HS-27A (cell line): ENCODE measurements around the gene CLIC5.

Experiments
- DNase-seq: peaks from one replicate; pipeline ENCODE4 v3.0.0-alpha.2; 2012; ENCODE audit warnings: low read depth, missing footprints

Gene CLIC5

DNA sequence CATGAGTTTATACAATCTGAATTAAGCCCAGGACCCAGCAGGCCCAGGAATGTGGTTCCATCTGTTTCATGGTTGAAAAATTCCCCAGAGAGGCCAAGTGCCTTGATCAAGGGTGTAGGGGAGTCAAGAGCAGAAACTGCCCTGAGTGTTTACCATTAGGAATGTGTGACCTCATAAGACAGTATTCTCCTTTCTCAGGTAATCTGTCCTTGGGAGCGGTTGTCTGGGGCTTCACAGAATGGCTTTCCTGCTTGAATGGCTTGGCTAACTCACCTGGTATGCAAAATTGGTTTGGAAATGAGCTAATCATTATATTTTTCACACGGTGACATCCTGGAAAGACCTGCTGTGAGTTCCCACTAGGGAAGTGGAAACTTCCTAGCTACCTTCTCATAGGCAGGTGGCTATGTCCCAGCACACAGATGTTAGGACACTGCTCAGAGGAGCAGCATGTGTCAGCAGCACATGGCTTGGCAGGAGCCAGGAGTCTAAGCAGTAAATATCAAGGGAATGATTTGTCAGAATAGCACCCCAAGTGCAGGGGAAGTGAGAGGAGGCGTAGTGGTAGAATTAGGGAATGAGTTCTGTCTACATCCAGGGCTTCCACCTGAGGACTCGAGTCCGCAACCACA lies 17.7 kb downstream of the CLIC5 start:
- no peak for DNase-seq

- DNase-seq, result no peak
Observed at GRCh38 chr6:45991189-45991588, 24.5 kb downstream of the CLIC5 start.

- DNase-seq, result no peak
Observed at GRCh38 chr6:45990162-45990561, 25.5 kb downstream of the CLIC5 start.

DNA sequence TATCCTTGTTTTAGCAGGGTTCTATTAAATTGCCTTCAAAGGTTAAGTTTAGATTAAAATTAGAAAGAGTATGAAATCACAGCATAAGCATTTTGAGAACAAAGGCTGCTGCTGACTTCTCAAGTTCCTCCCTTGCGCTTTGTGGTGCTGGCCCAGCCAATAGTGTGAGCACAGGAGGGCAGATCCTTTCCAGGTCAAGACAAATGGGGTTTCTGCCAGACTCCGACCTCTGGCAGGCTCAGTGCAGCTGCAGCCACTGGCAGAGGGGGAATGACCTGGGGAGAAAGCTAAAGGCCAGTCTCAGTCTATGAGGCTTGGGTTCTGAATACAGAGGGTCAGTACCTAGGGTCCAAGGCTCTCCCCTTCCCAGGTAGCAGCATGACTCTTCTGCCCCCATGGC lies 27.0 kb downstream of the CLIC5 start:
- no peak for DNase-seq

- no peak for DNase-seq
Observed at GRCh38 chr6:45987856-45988255, 27.8 kb downstream of the CLIC5 start.

GRCh38 chr6:45986746-45987274 lies 28.9 kb downstream of the CLIC5 start:
- DNase-seq, result no peak

- DNase-seq, result no peak
Observed at GRCh38 chr6:45984788-45985425, 30.8 kb downstream of the CLIC5 start.

GRCh38 chr6:45984347-45984746 lies 31.3 kb downstream of the CLIC5 start:
- no peak for DNase-seq

GRCh38 chr6:45983062-45983461 lies 32.6 kb downstream of the CLIC5 start:
- DNase-seq, result no peak

DNA sequence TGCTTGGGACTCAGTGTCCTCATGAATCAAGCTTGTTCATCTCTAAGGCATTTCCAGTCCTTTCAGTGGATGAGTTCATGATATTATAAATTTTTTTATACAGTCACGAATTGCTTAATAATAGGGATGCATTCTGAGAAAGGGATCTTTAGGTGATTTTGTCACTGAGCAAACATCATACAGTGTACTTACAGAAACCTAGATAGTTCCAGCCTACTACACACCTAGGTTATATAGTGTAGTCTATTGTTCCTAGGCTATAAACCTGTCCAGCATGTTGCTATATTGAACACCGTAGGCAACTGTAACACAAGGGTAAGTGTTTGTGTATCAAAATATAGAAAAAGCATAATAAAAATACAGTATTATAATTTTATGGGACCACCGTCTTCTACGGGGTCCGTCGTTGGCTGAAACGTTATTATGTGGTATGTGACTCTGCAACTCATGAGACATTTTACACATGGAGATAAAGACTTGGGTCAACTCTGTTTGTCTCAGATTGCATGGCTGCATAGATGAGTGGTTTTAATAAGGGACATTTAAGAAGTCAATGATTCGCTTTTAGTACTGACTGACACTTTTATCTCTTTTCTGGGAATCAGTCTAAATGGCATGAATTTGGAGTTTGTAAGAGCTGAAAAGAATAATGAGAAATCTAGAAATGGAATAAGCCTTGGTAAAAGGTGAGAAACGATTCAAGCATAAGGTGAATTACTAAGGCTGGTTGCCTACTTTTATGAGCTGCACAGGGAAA lies 33.2 kb downstream of the CLIC5 start:
- no peak for DNase-seq

DNA sequence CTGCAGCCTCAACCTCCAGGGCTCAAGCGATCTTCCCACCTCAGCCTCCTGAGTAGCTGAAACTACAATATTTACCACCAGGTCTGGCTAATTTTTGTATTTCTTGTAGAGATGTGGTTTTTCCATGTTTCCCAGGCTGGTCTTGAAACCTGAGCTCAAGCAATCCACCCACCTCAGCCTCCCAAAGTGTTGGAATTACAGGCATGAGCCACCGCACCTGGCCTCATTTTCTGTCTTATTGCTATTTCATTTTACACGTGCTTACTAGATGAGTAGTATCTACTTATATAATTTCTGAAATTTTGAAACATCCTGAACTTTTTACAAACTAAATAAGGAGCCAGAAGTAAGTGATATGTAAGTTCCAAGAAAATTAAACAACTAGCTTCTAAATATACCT lies 34.6 kb downstream of the CLIC5 start:
- DNase-seq, result no peak

DNA sequence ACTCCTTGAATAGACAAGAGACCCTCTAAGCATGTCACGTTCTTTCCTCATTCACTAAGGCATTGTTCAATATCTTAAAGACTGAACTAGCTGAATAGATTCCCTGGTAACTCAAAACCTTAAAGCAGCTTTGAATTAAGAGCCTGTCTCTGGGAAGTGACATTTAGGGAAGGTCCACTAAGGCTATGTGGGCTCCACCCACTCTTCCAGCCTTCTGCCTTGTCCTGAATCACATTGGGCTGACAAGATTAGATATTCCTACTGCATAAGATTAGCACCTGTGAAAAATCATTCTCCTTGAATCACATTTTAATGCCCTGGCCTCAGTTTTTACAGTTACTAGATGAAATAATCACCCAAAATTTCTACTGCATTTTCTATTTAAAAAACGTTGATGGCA lies 36.3 kb downstream of the CLIC5 start:
- DNase-seq, result no peak

DNA sequence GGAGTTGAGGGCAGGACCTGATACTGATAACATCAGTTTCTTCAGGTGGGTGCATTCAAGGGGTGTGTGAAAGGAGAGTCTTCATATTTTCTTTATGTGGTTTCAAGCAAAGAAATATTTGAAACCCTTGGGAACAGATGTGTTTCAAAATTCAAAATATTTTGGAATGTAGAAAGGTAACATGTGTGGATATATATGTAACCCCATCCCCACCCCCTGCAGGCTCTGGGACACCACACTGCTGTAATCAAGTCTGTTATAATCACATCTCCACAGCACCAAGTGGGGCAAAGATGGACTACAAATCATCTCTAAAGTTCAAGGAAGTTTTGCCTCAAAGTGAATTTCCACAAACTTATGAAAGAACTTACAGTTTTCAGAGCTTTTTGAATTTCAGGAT lies 41.1 kb downstream of the CLIC5 start:
- DNase-seq, result no peak

DNA sequence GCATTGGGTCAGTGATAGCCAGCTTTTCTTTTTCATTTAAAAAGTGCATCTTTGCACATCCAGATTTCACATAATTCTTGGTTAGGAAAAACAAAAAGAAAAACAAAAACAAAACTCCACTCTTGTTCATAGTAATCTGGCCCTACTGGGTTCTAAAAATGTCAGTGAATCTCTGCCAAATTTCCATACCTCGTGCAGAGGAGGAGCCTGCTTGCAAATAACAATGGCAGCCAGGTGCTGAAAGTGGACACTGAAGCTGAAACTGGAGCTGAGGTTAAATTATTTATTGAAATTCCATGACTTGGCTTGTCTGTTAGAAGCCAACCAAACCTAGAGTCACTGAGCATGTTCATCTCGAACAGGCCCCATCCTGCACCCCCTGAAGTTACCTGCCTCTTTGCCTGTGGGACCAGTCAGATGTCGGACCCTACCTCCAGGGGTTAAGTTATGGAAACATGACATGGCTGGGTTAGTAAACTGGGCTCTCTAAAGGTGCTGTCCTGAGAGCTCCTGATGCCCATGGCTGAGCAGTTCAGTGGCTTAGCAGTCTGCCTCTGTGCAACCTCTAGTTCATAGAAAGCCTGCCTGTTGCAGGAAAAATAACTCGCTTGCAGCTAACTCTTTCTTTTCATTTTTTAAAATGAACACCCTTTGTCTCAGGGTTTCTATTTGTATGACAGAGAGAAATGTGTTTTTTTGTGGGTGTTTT lies 42.7 kb downstream of the CLIC5 start:
- no peak for DNase-seq

DNA sequence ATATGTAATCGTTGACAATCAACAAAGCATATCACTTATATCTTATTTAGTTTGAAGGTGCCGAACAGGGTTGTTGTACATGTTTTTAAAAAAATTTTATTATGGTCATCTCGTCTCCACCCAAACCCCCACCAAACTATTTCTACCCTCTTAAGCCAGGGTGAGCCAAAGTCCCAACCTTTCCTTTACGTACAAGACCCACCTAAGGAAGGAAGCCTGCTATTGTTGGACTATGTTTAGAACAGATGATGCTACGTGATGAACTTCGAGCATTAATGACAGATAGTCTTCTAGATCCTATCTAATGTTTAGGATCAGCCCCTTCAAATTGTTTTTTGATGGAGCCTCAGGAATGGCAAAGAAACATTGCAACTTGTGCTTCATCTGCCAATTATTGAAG lies 44.4 kb downstream of the CLIC5 start:
- DNase-seq, result no peak

DNA sequence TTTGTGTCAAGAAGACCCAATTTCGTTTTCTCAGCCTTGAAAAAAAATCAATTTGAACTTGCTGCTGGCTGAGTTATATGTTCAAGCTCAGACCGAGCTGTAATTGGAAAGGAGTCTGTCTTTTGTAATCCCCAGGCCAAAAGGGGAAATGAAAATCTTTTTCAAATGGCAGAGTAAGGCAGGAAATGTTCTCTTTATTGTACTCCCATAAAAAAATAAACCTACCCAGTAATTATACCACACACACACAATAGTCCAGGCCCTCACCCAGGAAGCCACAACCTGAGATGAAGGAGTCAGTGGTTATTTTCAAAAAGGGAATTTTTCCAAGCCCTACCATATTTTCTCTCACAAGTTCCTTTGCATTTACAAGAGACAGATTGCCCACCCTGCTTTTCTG lies 45.3 kb downstream of the CLIC5 start:
- no peak for DNase-seq

GRCh38 chr6:45969883-45970282 lies 45.8 kb downstream of the CLIC5 start:
- no peak for DNase-seq

GRCh38 chr6:45969026-45969425 lies 46.6 kb downstream of the CLIC5 start:
- DNase-seq, result no peak

DNA sequence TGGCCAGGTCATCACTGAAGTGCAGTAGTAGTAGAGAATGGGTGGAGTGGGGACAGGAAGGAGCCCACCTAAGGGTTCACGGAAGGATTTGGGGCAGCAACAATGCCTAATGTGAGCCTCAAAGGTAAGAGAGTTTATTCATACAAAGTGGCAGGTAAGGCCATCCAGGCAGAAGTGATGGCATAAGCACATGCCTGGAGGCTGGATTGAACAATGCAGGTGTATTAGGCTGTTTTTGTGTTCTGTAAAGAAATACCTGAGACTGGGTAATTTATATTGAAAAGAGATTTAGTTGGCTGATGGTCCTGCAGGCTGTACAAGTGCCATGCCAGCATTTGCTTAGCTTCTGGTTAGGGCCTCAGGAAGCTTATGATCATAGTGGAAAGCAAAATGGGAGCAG lies 48.3 kb downstream of the CLIC5 start:
- DNase-seq, result no peak

- DNase-seq, result no peak
Observed at GRCh38 chr6:45966797-45967196, 48.9 kb downstream of the CLIC5 start.

DNA sequence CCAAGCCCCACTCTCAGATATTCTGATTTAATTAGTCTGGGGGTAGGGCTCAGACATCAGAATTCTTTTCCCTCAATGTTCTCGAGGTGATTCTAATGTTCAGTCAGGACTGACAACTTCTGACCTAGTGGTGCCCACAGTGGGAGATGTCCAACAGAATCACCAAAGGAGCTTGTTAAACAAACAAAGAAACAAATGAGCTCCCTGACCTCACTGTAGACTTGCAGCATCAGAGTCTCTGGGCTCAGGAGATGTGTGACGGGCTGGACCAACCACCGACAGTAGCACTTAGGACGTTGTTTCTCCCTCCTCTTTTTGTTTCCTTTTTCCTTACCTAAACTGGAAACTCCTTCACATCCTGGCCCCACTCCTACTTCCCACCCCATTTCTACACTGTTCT lies 49.3 kb downstream of the CLIC5 start:
- DNase-seq, result no peak

GRCh38 chr6:45965792-45966191 lies 49.9 kb downstream of the CLIC5 start:
- no peak for DNase-seq

DNA sequence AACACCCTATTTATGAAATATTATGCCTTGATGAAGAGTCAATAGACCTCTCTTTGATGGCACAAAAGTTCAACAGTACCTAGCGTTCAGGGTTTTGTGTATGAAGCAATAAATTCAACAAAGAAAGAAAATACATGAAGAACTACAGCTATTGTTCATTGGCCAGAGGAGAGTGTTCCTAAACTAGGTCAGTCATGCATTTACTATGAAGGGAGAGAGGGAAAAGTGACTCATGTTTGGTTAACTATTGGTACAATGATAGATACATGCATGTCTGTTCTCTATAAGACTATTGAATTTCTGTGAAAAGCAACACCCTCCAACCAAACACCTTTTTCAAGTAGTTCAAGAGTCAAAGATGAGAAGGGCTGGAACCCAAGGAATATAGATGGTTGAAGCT lies 50.7 kb downstream of the CLIC5 start:
- no peak for DNase-seq
